Stomach (tissue), 9 donors: ENCODE results near the gene UCHL5. TPM values are rescaled to one million over a fixed set of nuclear protein-coding genes. Genes with fewer than 3 reads are reported as not detected.
A peak's percentile ranks its signal among the peaks of the same experiment; 100 is the strongest.

Experiments
- DNase-seq, 2 donors: peaks; one replicate each; pipeline versions ENCODE4 v3.0.0 to v3.0.0-alpha.2; 2013 to 2019
- H3K27ac ChIP-seq, 5 donors: fragments of 200-600 bp in 4 of 5; sonication (generic) in 4 of 5; one replicate each; pipeline ENCODE4 v1.5.1; 2013 to 2019; ENCODE audit warnings: mild to moderate bottlenecking in 1 of 5, moderate library complexity in 1 of 5
- H3K27me3 ChIP-seq, 3 donors: fragments of 200-600 bp; sonication (generic); one replicate each; pipeline ENCODE4 v1.5.1; 2017 to 2019; ENCODE audit warnings: mixed run types in 1 of 3
- H3K36me3 ChIP-seq, 4 donors: fragments of 200-600 bp; sonication (generic); 1 replicate in 3 of 4; 2 replicates in 1 of 4; pipeline ENCODE4 v1.5.1; 2016 to 2019
- H3K4me1 ChIP-seq, 4 donors: fragments of 200-600 bp; sonication (generic); one replicate each; pipeline ENCODE4 v1.5.1; 2016 to 2019
- H3K4me3 ChIP-seq, 4 donors: fragments of 200-600 bp; sonication (generic) in 3 of 4; one replicate each; pipeline ENCODE4 v1.5.1; 2016 to 2019; ENCODE audit warnings: mild to moderate bottlenecking in 1 of 4
- H3K9me3 ChIP-seq, 4 donors: fragments of 200-600 bp; sonication (generic); one replicate each; pipeline ENCODE4 v1.5.1; 2016 to 2019
- CTCF ChIP-seq, 7 experiments: fragments of 450-650 bp in 4 of 7; fragments of 200-600 bp in 3 of 7; sonication (generic) in 3 of 7; IDR thresholded peaks; one replicate each; pipeline ENCODE4 v1.5.1; 2016 to 2019; ENCODE audit warnings: antibody characterized with exemption in 7 of 7, control low read depth in 2 of 7, mild to moderate bottlenecking in 1 of 7
- EP300 ChIP-seq: sonication (generic); formaldehyde crosslinking; IDR thresholded peaks from one replicate; pipeline ENCODE4 v1.6.1; 2017; ENCODE audit warnings: antibody characterized with exemption
- POLR2A ChIP-seq, 4 donors: fragments of 450-650 bp; IDR thresholded peaks; one replicate each; pipeline ENCODE4 v1.6.1; 2016; ENCODE audit warnings: antibody characterized with exemption in 4 of 4, control low read depth in 2 of 4, mild to moderate bottlenecking in 1 of 4, moderate library complexity in 1 of 4
- POLR2AphosphoS5 ChIP-seq, 3 donors: sonication (generic); formaldehyde crosslinking; IDR thresholded peaks; one replicate each; pipeline ENCODE4 v1.6.1; 2016; ENCODE audit warnings: antibody characterized with exemption in 3 of 3
- WGBS, 5 donors: extraction: QIAGEN DNeasy Blood & Tissue Kit in 3 of 5; methylation state at CpG; one replicate each; pipeline versions ENCODE4 v1.1.5 to v1.1.7; 2013 to 2018; 5-methylcytosine and 5-hydroxymethylcytosine counted together
- intact Hi-C: fragments of 100-400 bp; cut with DNase I; formaldehyde crosslinking; loops from one replicate; pipeline ENCODE4 v1.15.1; 2023; ENCODE audit warnings: low total_unique reads
- polyA plus RNA-seq, 3 donors: library from polyadenylated mRNA; stranded (reverse); fragments of 200-250 nt; gene quantifications; one replicate each; pipeline ENCODE4 v1.2.3, GENCODE V29; 2013
- total RNA-seq, 5 donors: library from RNA; depleted of rRNA; stranded (reverse); fragments of >200 nt; gene quantifications; one replicate each; pipeline versions ENCODE4 v1.1.0 to v1.2.3, GENCODE V29; 2014 to 2016
- donor health status: healthy with polysubstance abuse.
- donor health status: Bipolar disorder and iron deficiency.
- donor health status: healthy.

UCHL5 gene
- total and polyA plus RNA-seq, 8 donors: 8.7 to 69.8 (median 24.9) TPM

GRCh38 chr1:193065954-193066353 lies 6.8 kb upstream of the UCHL5 start:
- no peak overlapping the region for H3K4me3 ChIP-seq
- intact Hi-C loops: no loop called here
- H3K27ac ChIP-seq: no peak overlapping the region
- peaks cover 0 to 10% (median 7%) of the 10 kb centered on the region in 4 donors for H3K36me3 ChIP-seq
- TF ChIP-seq CTCF (IDR thresholded peaks at IDR 0.05) (no peak), POLR2A (IDR thresholded peaks at IDR 0.05) (no peak), POLR2AphosphoS5 (IDR thresholded peaks at IDR 0.05) (no peak), EP300 (no peak)
- H3K9me3 ChIP-seq: no peaks in the 10 kb centered on the region
- no peak for DNase-seq
- no peaks in the 10 kb centered on the region for H3K27me3 ChIP-seq
- peaks cover 2 to 60% (median 26%) of the 10 kb centered on the region in 4 donors for H3K4me1 ChIP-seq

DNA sequence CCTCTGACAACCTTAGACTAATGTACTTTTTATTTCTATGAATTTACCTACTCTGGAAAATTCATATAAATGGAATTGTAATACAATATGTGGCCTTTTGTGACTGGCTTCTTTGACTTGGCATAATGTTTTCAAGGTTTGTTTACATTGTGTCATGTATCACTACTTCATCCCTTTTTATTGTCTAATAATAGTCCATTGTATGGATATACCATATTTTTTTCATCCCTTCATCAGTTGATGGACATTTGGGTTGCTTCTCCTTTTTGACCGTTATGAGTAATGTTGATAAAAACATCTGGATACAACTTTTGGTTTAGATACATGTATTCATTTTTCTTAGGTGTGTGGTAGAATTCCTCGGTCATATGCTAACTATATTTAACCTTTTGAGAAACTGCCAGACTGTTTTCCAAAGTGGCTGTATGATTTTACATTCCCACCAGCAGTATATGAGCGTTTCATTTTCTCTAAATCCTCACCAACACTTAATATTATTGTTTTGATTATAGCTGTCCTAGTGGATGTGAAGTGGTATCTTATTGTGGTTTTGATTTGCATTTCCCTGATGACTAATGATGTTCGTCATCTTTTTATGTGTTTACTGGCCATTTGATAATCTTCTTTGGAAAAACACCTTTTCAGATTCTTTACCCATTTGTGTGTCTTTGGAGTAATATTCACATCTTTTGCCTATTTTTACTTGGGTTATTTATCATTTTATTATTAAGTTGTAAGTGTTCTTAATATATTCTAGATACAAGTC lies 3.7 kb upstream of the UCHL5 start:
- Histone ChIP-seq H3K36me3 (no peaks in the 10 kb centered on the region), H3K4me3 (no peak overlapping the region), H3K4me1 (peaks cover 15 to 61% (median 38%) of the 10 kb centered on the region in 4 donors), H3K27ac (no peak overlapping the region), H3K9me3 (no peaks in the 10 kb centered on the region), H3K27me3 (no peaks in the 10 kb centered on the region)
- WGBS, 5 donors: 86 to 92% (median 91%) methylated on average over 4 of the region's 4 CpGs
- no peak for TF ChIP-seq CTCF (IDR thresholded peaks at IDR 0.05)
- no peak for TF ChIP-seq EP300
- TF ChIP-seq POLR2A (IDR thresholded peaks at IDR 0.05): no peak
- no peak for TF ChIP-seq POLR2AphosphoS5 (IDR thresholded peaks at IDR 0.05)
- intact Hi-C loops: no loop called here
- DNase-seq: no peak

- H3K36me3 ChIP-seq: no peaks in the 10 kb centered on the region
- intact Hi-C loops: no loop called here
- H3K9me3 ChIP-seq: no peaks in the 10 kb centered on the region
- H3K27ac ChIP-seq: peak overlapping the region in 4 of 5 donors; percentile 95 to 99 (median 96)
- H3K4me3 ChIP-seq: peak overlapping the region; percentile 69 to 77 (median 73)
- H3K27me3 ChIP-seq: no peaks in the 10 kb centered on the region
- peaks cover 23 to 65% (median 40%) of the 10 kb centered on the region in 4 donors for H3K4me1 ChIP-seq
- peak in 1 of 2 donors; percentile 32 for DNase-seq
- 3 to 9% (median 6%) methylated on average over 2 of the region's 2 CpGs for WGBS, 5 donors
- TF ChIP-seq EP300 (no peak), POLR2A (IDR thresholded peaks at IDR 0.05) (no peak), POLR2AphosphoS5 (IDR thresholded peaks at IDR 0.05) (no peak), CTCF (IDR thresholded peaks at IDR 0.05) (no peak)
These were observed 1.8 kb upstream of the UCHL5 start for GRCh38 chr1:193060938-193061337.

- DNase-seq: peak in 1 of 2 donors; percentile 23
- 7 to 15% (median 10%) methylated on average over 4 of the region's 4 CpGs for WGBS, 5 donors
- H3K9me3 ChIP-seq: no peaks in the 10 kb centered on the region
- TF ChIP-seq POLR2A (IDR thresholded peaks at IDR 0.05) (no peak), CTCF (IDR thresholded peaks at IDR 0.05) (no peak), POLR2AphosphoS5 (IDR thresholded peaks at IDR 0.05) (no peak), EP300 (no peak)
- peak overlapping the region in 4 of 5 donors; percentile 95 to 99 (median 96) for H3K27ac ChIP-seq
- intact Hi-C loops: no loop called here
- H3K4me1 ChIP-seq: peaks cover 23 to 60% (median 40%) of the 10 kb centered on the region in 4 donors
- H3K36me3 ChIP-seq: no peaks in the 10 kb centered on the region
- H3K27me3 ChIP-seq: no peaks in the 10 kb centered on the region
- peak overlapping the region; percentile 69 to 77 (median 73) for H3K4me3 ChIP-seq
These were observed 1.2 kb upstream of the UCHL5 start for GRCh38 chr1:193060406-193060805.
